Neural progenitor cell (in vitro differentiated cells): ENCODE results near the gene TMEM273. TPM values are rescaled to one million over a fixed set of nuclear protein-coding genes. Genes with fewer than 3 reads are reported as not detected.

Experiments
- DNase-seq: peaks from one replicate; pipeline ENCODE4 v3.0.0-alpha.2; 2016; ENCODE audit warnings: low spot score
- H2AFZ ChIP-seq: fragments of 200-600 bp; sonication (generic); replicated peaks from 2 replicates; pipeline ENCODE4 v1.6.1; 2016; ENCODE audit warnings: antibody characterized with exemption
- H3F3A ChIP-seq: fragments of 200-600 bp; sonication (generic); 2 replicates; pipeline ENCODE4 v1.6.1; 2016; ENCODE audit warnings: antibody characterized with exemption, low read depth
- H3K27ac ChIP-seq: fragments of 200-600 bp; sonication (generic); 2 replicates; pipeline ENCODE4 v1.5.1; 2016; ENCODE audit warnings: mild to moderate bottlenecking
- H3K27me3 ChIP-seq: fragments of 200-600 bp; sonication (generic); 2 replicates; pipeline ENCODE4 v1.6.1; 2016; ENCODE audit warnings: mild to moderate bottlenecking, moderate library complexity
- H3K36me3 ChIP-seq: fragments of 200-600 bp; sonication (generic); 2 replicates; pipeline ENCODE4 v1.5.1; 2016
- H3K4me1 ChIP-seq: fragments of 200-600 bp; sonication (generic); 2 replicates; pipeline ENCODE4 v1.6.1; 2016; ENCODE audit warnings: mixed run types
- H3K4me2 ChIP-seq: fragments of 200-600 bp; sonication (generic); 2 replicates; pipeline ENCODE4 v1.6.1; 2016
- H3K4me3 ChIP-seq: fragments of 200-600 bp; sonication (generic); 2 replicates; pipeline ENCODE4 v1.5.1; 2016
- H3K79me2 ChIP-seq: fragments of 200-600 bp; sonication (generic); 2 replicates; pipeline ENCODE4 v1.6.1; 2016; ENCODE audit warnings: low read depth
- H3K9ac ChIP-seq: fragments of 200-600 bp; sonication (generic); 2 replicates; pipeline ENCODE4 v1.6.1; 2016
- H3K9me3 ChIP-seq: fragments of 200-600 bp; sonication (generic); 2 replicates; pipeline ENCODE4 v1.5.1; 2016; ENCODE audit warnings: low read depth
- H4K20me1 ChIP-seq: fragments of 200-600 bp; sonication (generic); 2 replicates; pipeline ENCODE4 v1.6.1; 2016; ENCODE audit warnings: low read depth
- H3K27ac Mint-ChIP-seq: 3 replicates; pipeline ENCODE4 v1.8.0; 2021; ENCODE audit warnings: mixed read lengths
- H3K27me3 Mint-ChIP-seq: 2 replicates; pipeline ENCODE4 v1.8.0; 2022; ENCODE audit warnings: low read depth, mild to moderate bottlenecking, inconsistent platforms, moderate library complexity, mixed read lengths; ENCODE audit not compliant: insufficient read depth
- H3K36me3 Mint-ChIP-seq: 3 replicates; pipeline ENCODE4 v1.8.0; 2021; ENCODE audit warnings: mixed read lengths
- H3K4me1 Mint-ChIP-seq: 3 replicates; pipeline ENCODE4 v1.8.0; 2021; ENCODE audit warnings: mixed read lengths
- H3K4me3 Mint-ChIP-seq: 3 replicates; pipeline ENCODE4 v1.8.0; 2021; ENCODE audit warnings: mild to moderate bottlenecking, moderate library complexity, mixed read lengths
- H3K9me3 Mint-ChIP-seq: 3 replicates; pipeline ENCODE4 v1.8.0; 2020; ENCODE audit warnings: mixed read lengths
- CTCF ChIP-seq: fragments of 200-600 bp; sonication (generic); IDR thresholded peaks from 2 replicates; pipeline ENCODE4 v1.5.1; 2017; ENCODE audit warnings: antibody characterized with exemption, mild to moderate bottlenecking
- EZH2 ChIP-seq: fragments of 200-600 bp; sonication (generic); IDR thresholded peaks from 2 replicates; pipeline ENCODE4 v1.6.1; 2017; ENCODE audit warnings: antibody characterized with exemption, mild to moderate bottlenecking, moderate library complexity
- EZH2phosphoT487 ChIP-seq: fragments of 200-600 bp; sonication (generic); IDR thresholded peaks from 2 replicates; pipeline ENCODE4 v1.6.1; 2017; ENCODE audit warnings: antibody characterized with exemption
- total RNA-seq: library from RNA; depleted of rRNA; stranded (reverse); fragments of >200 nt; gene quantifications from 2 replicates; pipeline ENCODE4 v1.2.3, GENCODE V29; 2015; ENCODE audit warnings: low replicate concordance

Gene TMEM273
- total RNA-seq, 1 donor from 2014 or later, result not detected

GRCh38 chr10:49207936-49208487 is 19.8 kb upstream of the TMEM273 start:
- Mint-ChIP-seq H3K27ac (no peak overlapping the region), H3K27me3 (peaks cover 2% of the 10 kb centered on the region), H3K36me3 (no peaks in the 10 kb centered on the region), H3K9me3 (no peaks in the 10 kb centered on the region), H3K4me1 (no peaks in the 10 kb centered on the region), H3K4me3 (no peak overlapping the region)
- H3K4me3 ChIP-seq, result no peak overlapping the region
- no peaks in the 10 kb centered on the region for H4K20me1 ChIP-seq
- no peaks in the 10 kb centered on the region for H3K79me2 ChIP-seq
- no peak for TF ChIP-seq EZH2
- TF ChIP-seq EZH2phosphoT487, result no peak
- TF ChIP-seq CTCF, result no peak
- no peaks in the 10 kb centered on the region for H3K27me3 ChIP-seq
- no peak overlapping the region for H3K27ac ChIP-seq
- no peak overlapping the region for H3K9ac ChIP-seq
- H3K4me2 ChIP-seq, result no peak overlapping the region
- H3K9me3 ChIP-seq, result no peaks in the 10 kb centered on the region
- DNase-seq, result no peak
- H3K4me1 ChIP-seq, result peaks cover 3% of the 10 kb centered on the region
- no peaks in the 10 kb centered on the region for H3K36me3 ChIP-seq
- H3F3A ChIP-seq, result no peaks in the 10 kb centered on the region
- H2AFZ ChIP-seq, result no peak overlapping the region

- Histone ChIP-seq H3K27me3 (no peaks in the 10 kb centered on the region), H3K79me2 (no peaks in the 10 kb centered on the region), H3K9me3 (no peaks in the 10 kb centered on the region), H3K4me3 (no peak overlapping the region), H3K36me3 (no peaks in the 10 kb centered on the region), H3K4me1 (no peaks in the 10 kb centered on the region), H2AFZ (no peak overlapping the region), H3K4me2 (no peak overlapping the region), H3K27ac (no peak overlapping the region), H4K20me1 (no peaks in the 10 kb centered on the region), H3K9ac (no peak overlapping the region), H3F3A (no peaks in the 10 kb centered on the region)
- DNase-seq, result no peak
- H3K4me1 Mint-ChIP-seq, result no peaks in the 10 kb centered on the region
- H3K36me3 Mint-ChIP-seq, result no peaks in the 10 kb centered on the region
- H3K27me3 Mint-ChIP-seq, result peaks cover 4% of the 10 kb centered on the region
- TF ChIP-seq EZH2phosphoT487 (no peak), CTCF (no peak), EZH2 (no peak)
- H3K27ac Mint-ChIP-seq, result no peak overlapping the region
- no peaks in the 10 kb centered on the region for H3K9me3 Mint-ChIP-seq
- H3K4me3 Mint-ChIP-seq, result no peak overlapping the region
Measured at GRCh38 chr10:49207113-49207512, 18.9 kb upstream of the TMEM273 start.

- Histone ChIP-seq H2AFZ (no peak overlapping the region), H3K79me2 (no peaks in the 10 kb centered on the region), H3K27ac (no peak overlapping the region), H3K9ac (no peak overlapping the region), H3K36me3 (no peaks in the 10 kb centered on the region), H3K9me3 (no peaks in the 10 kb centered on the region), H3F3A (no peaks in the 10 kb centered on the region), H3K4me1 (no peaks in the 10 kb centered on the region), H4K20me1 (no peaks in the 10 kb centered on the region), H3K4me2 (no peak overlapping the region), H3K4me3 (no peak overlapping the region), H3K27me3 (peaks cover 10% of the 10 kb centered on the region)
- Mint-ChIP-seq H3K4me1 (no peaks in the 10 kb centered on the region), H3K9me3 (no peaks in the 10 kb centered on the region), H3K27ac (no peak overlapping the region), H3K27me3 (peaks cover 4% of the 10 kb centered on the region), H3K4me3 (no peak overlapping the region), H3K36me3 (no peaks in the 10 kb centered on the region)
- TF ChIP-seq EZH2 (no peak), EZH2phosphoT487 (no peak), CTCF (no peak)
- no peak for DNase-seq
Measured at GRCh38 chr10:49205206-49205605, 17.0 kb upstream of the TMEM273 start.
